Stimulated activated CD4-positive, alpha-beta T cell treated with anti-CD3 and anti-CD28 coated beads, TNF-alpha, amount 100 ng/mL, for 48 hours (primary cell): ENCODE results near the gene F2.

Experiments
- DNase-seq, 3 donors: peaks; one replicate each; pipeline ENCODE4 v3.0.0-alpha.2; 2020; ENCODE audit warnings: low read depth in 3 of 3

Gene F2

GRCh38 chr11:46718155-46719019 is 626 bp upstream of the F2 start:
- no peak for DNase-seq

- no peak for DNase-seq
These were observed 668 bp downstream of the F2 start for GRCh38 chr11:46719543-46720218.

DNA sequence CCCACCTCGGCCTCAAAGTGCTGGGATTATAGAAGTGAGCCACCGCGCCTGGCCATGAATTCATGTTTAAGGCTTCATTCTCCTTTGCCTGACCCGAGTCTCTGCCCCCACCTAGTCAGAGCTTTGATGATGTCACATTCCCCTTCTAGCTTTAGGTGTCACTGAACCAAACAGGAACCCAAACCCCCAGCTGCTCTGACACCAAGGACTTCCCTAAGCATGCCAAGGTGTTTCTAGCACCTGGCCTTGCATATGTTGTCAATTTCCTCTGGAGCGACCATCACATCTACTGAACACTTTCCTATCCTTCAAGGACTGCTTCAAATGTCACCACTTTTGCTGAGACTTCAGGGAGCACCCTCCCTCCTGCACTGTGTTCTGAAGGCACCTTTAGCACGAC is 2.3 kb downstream of the F2 start:
- DNase-seq = no peak

DNA sequence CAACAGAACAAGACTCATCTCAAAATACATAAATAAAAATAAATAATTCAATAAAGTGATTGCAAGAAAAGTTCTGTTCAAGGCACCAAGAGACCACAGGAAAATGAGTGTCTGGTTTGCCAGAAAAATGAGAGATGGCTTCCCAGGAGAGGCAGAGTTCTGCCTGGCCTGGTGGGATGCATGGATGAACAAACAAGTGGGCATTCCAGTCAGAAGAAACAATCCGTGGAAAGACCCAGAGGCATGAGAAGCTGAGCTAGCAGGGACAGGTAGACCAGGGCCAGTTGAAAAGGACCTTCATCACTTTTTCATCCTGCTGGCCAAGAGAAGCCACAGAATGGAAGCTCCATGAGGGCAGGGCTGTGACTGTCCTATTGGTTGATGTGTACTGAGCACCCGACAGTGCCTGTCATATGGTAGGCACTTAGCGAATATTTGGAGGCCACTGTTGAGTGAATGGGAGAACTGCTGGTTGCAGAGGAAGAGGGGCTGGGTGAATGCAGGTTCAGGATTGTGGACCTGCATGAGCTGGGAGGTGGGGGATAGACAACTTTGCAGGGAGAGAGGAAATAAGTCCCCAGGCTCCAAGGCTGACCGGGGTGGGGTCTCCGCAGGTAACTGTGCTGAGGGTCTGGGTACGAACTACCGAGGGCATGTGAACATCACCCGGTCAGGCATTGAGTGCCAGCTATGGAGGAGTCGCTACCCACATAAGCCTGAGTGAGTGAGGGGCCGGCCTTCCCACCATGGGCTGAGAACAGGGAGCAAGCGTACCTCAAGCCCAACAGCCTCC is 3.7 kb downstream of the F2 start:
- DNase-seq = no peak

- no peak for DNase-seq
These were observed 4.3 kb downstream of the F2 start for GRCh38 chr11:46723359-46723680.

GRCh38 chr11:46724088-46724487 is 5.1 kb downstream of the F2 start:
- DNase-seq = no peak

DNA sequence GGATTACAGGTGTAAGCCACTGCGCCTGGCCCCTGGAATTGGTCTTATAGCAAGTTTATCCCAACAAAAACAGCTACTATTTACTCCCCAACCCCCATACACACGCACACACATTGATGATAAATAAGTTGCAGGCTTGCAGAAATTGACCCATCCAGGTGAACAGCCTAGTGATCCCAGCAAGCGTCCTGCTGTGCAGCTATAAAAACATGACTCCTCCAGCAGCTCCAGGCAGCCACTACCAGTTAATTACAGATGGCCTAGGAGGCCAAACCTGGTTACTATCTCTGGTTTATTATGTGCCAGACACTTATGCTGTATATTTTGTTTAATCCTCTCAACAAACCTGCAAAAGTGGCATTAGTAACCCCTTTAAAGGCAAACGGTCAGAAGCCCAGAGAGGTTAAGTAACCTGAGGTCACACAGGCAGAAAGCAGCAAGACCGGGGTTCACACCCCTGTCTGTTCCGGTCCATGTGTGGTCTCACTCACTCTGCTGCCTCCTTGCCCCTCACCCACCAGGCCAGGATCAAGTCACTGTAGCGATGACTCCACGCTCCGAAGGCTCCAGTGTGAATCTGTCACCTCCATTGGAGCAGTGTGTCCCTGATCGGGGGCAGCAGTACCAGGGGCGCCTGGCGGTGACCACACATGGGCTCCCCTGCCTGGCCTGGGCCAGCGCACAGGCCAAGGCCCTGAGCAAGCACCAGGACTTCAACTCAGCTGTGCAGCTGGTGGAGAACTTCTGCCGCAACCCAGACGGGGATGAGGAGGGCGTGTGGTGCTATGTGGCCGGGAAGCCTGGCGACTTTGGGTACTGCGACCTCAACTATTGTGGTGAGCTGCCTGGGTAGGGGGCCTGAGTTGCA is 6.6 kb downstream of the F2 start:
- no peak for DNase-seq

GRCh38 chr11:46726206-46726862 is 7.3 kb downstream of the F2 start:
- DNase-seq = no peak

GRCh38 chr11:46727952-46728658 is 9.1 kb downstream of the F2 start:
- DNase-seq = no peak

GRCh38 chr11:46728659-46729040 is 9.6 kb downstream of the F2 start:
- DNase-seq = no peak

GRCh38 chr11:46729110-46730027 is 10.4 kb downstream of the F2 start:
- DNase-seq = no peak

GRCh38 chr11:46731545-46731944 is 12.5 kb downstream of the F2 start:
- DNase-seq = no peak

DNA sequence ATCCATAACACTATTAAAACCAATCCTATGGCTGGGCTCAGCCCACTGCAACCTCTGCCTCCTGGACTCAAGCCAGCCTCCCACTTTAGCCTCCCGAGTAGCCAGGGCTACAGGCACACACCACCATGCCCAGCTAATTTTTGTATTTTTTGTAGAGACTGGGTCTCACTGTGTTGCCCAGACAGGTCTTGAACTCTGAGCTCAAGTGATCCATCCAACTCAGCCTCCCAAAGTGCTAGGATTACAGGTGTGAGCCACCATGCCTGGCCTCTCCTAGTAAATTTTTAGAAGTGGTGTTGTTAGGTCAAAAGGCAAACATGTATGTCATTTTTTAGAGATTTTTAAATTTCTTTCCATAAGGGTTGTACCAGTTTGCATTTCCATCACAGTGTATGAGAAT is 14.2 kb downstream of the F2 start:
- no peak for DNase-seq

- no peak for DNase-seq
These were observed 17.1 kb downstream of the F2 start for GRCh38 chr11:46736146-46736545.

DNA sequence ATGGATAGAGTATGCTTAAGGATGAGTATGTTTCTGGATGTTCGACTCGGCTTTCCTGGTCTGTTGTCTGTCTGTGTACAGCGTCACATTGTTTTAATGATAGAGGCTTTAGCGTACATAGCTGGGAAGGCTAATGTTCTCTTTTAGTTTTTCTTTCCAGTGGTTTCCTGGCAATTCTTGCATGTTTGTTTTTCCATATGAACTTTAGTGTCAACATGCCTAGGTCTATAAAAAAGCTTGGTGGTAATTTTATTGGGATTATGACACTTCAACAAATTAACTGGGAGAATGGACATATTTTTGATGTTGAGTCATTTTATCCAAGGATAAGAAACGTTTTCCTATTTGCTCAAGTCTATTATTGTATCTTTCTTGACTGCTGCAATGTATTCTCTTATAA is 17.6 kb downstream of the F2 start:
- DNase-seq = no peak

- no peak for DNase-seq
These were observed 18.7 kb downstream of the F2 start for GRCh38 chr11:46737699-46738098.

GRCh38 chr11:46738887-46739286 is 19.9 kb downstream of the F2 start:
- DNase-seq = no peak

DNA sequence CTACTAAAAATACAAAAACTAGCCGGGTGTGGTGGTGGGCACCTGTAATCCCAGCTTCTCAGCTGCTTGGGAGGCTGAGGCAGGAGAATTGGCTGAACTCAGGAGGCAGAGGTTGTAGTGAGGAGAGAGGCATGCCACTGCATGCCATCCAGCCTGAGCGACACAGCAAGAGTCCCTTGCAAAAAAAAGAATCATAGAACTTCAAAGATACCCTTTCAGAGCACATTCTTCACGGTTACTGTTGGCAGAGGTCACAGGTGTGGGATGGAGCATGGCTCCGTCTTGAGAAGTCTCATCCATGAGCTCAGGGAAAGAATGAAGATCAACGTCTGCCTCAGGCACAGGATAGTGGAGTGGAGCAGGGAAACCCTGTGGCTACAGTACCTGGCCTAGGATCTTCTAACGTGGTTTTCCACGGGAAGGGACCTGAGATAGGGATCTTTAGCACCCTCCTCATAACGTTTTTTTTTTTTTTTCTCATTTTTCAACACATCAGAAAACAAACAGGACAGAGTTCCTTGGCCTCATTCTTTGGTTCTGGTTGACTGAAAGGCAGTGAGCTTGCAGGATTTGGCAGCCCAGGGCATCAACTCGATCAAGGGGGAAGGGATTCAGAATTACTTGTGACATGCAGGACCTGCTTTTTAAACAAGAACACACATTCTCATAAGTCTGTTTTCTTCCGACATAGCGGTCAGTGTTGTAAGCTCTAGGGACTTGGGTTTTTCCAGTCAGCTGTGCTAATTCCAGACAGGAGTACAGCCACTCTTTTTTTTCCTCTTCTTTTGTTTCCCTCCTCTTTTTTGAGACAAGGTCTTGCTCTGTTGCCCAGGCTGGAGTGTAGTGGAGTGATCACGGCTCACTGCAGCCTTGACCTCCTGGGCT is 22.8 kb downstream of the F2 start:
- DNase-seq = no peak
